Measurements from ENCODE around the gene ITGB3.
A peak's percentile ranks its signal among the peaks of the same experiment; 100 is the strongest.

ITGB3 gene

DNA sequence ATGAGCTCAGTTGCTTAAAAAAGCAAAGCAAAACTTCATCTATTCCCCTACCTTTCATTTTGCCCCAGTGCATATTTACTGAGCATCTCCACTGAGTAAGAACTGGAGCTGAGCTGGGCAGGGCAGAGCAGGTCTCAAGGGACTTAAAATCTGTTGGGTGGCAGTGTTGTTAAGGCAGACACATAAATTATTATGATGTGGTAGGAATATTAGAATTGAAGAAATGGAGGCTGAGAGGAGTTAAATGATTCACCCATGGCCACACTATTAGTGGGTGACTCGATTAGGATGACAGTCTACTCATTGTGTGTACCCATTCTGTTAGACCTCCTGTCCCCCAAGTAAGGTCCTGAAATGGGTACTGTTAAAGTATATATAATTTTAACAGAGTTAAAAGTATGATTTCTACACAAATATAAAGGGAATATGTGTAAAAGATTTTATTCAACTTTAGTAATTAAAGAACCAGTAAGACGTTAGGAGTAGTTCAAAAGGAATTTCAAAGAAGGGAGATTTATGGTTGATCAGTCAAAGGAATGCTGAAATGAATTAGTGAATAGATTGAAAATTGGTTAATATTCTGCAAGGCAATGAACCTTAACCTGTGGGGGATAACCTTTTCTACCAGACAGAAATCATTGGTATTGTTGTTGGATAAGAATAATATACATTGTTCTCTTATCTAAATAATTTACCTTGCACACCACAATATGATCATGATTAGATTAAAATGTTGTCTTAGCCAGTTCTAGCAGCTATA lies 17.5 kb downstream of the ITGB3 start:
- no peak for FAIRE-seq

DNA sequence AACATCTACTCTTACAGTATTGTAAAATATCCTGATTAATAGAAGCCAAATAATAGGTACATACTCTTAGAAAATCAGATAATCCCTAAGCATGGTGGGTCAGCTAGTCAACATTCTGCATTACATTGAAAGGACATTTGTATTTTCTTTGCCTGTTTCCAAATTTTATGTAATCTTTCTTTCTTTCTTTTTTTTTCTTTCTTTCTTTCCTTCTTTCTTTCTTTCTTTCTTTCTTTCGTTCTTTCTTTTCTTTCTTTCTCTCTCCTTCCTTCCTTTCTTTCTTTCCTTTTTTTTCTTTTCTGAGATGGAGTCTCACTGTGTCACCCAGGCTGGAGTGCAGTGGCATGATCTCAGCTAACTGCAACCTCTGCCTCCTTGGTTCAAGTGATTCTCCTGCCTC lies 18.9 kb downstream of the ITGB3 start:
- no peak for FAIRE-seq
- no peak for TF ChIP-seq POLR2A (IDR thresholded peaks at IDR 0.05; ENCODE audit: low read depth, low read length)
- DNase-seq (ENCODE audit: insufficient read length, low spot score), result no peak

More for the DNA sequence above, 17.5 kb downstream of the ITGB3 start:
- no peak for DNase-seq (ENCODE audit: insufficient read length, low spot score)
- TF ChIP-seq POLR2A (IDR thresholded peaks at IDR 0.05; ENCODE audit: low read depth, low read length), result no peak

DNA sequence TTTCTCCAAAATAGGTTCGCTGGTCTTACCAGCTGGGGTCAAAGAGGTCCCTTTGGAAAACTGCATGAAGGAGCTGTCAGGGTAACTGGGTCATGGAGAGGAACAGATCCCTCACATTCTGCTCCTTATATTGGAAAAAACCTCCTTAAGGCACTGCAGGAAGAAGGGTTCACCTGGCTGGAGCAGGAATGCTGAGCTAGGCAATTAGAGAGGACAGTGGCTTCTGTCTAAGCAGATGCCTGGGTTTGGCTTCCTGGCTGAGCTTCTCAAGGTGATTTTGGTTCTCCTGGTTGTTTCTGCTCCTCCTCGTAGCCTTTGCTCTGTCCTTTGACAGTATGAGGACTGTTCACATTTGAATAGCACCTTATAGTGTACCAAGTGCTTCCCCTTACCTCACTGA lies 19.6 kb downstream of the ITGB3 start:
- FAIRE-seq (no peak), DNase-seq (ENCODE audit: insufficient read length, low spot score) (no peak)
- no peak for TF ChIP-seq POLR2A (IDR thresholded peaks at IDR 0.05; ENCODE audit: low read depth, low read length)

DNA sequence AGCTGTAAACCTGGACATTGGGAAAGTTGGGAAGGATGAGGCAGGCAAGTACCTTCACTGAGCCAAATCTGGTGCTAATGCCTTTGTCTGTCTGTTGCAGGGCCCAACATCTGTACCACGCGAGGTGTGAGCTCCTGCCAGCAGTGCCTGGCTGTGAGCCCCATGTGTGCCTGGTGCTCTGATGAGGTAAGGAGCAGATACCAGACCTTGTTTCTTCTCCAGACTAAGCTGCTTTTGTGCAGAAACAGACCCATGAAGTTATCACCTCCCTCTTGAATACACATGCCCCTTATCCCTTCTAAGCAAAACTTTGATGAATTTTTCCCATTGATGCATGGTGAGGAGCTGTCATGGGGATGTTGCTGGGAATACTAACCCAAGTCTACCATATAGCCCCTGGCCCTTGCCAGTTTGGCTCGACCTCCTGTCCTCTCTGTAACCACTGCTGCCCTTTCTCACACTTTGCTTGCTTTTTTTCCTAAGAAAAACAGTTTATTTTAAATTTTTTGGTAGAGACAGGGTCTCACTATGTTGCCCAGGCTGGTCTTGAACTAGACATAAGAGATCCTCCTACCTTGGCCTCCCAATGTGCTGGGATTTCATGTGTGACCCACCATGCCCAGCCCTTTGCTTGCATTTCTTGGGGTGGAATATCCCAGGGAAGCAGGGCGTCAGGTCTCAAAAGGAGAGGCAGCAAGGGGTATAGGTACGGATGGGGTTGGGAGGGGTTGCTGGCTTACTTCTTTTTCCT lies 20.9 kb downstream of the ITGB3 start:
- DNase-seq (ENCODE audit: insufficient read length, low spot score) (no peak), FAIRE-seq (no peak)
- no peak for TF ChIP-seq POLR2A (IDR thresholded peaks at IDR 0.05; ENCODE audit: low read depth, low read length)

DNA sequence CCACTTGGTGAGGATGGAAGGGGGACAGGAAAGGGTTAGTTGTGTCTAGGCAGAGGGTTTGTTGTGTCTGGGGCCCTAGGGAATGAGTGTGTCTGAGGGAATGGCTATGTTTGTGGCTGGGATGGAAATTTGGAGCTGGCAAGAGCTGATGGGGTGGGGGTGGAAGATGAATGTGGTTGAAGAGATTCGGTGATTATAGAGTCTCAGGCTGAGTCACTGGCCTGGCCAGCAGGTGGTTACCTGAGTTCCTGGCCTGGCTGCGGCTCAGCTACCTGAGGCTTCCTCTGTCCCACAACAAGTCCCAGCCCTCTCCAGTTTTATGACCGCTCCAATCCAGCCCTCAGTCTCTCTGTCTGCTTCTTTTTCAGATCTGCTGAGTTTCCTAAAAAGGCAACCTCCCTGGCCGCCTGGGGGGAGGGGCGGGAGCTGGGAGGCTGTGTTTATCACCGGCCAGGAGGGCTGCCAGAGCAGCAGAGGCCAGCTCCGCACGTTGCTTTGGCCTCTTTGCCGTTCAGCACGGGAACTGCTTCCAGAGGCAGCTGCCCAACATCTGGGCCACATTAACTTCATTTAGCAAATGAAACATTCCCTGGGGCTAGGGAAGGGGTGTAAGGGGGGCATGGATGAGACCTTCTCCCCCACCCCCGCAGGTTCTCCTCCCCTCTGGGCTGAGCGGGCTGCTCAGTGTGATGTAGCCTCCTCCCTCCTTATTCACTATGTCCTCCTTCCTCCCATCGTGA lies 21.8 kb downstream of the ITGB3 start:
- no peak for DNase-seq (ENCODE audit: insufficient read length, low spot score)
- no peak for FAIRE-seq
- no peak for TF ChIP-seq POLR2A (IDR thresholded peaks at IDR 0.05; ENCODE audit: low read depth, low read length)

DNA sequence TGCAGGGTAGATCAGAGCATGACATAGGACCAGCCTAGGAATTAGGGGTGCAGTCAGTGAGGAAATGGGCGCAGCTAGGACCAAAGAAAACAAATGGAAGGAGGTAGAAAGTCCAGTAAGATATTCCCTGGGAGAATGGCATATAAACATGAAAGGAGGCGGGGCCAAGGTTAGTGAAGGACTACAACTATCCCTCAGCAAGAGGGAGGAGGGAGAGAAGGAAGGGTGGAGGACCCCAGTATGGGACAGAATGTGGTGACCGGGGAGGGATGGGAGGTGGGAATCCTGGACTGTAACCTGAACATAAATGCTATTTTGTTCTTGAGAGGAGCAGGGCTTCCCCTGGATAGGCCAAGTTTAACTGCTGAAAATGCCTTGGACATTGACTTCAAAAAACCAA lies 22.8 kb downstream of the ITGB3 start:
- DNase-seq (ENCODE audit: insufficient read length, low spot score) (no peak), FAIRE-seq (no peak)

DNA sequence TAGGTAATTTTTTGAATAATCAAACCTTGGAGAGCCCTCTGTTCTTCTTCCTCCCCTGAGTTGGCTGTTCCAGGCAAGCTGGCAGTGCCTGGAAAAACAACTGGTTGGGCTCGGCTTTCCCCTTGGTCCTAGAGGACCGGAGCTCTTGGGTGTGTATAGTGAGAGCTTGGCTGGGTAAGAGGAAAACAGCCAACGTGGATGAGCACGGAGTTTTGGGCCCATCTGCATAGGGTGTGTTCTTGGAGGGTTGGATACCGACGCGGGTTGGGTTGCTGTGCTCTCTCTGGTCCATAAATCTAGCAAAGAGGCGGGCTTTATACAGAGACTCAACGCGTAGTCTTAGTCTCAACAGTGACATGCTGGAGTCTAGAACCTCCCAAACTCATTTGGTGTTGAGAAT lies 23.2 kb downstream of the ITGB3 start:
- no peak for DNase-seq (ENCODE audit: insufficient read length, low spot score)
- no peak for TF ChIP-seq POLR2A (IDR thresholded peaks at IDR 0.05; ENCODE audit: low read depth, low read length)
- FAIRE-seq, result no peak

More for the DNA sequence above, 22.8 kb downstream of the ITGB3 start:
- TF ChIP-seq POLR2A (IDR thresholded peaks at IDR 0.05; ENCODE audit: low read depth, low read length), result no peak

DNA sequence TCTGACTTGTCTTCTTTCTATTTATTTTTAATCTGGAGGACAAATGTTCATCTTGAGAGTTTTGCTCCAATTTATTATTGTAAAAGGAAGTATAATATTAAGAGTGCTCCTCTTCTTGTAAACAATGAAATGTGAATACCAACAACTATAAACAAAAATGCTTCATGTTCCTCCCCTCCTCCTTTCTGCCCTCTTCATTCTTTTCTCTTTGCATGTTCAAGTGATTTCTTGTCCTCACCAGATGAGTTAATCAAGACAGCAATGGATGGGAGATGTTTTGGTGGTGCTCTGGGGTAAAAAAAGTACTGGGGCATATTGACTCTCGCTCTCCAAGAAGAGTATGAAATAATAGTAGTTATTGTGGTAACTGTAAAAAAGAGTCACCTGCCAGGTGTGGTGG lies 24.3 kb downstream of the ITGB3 start:
- DNase-seq (ENCODE audit: insufficient read length, low spot score), result no peak

DNA sequence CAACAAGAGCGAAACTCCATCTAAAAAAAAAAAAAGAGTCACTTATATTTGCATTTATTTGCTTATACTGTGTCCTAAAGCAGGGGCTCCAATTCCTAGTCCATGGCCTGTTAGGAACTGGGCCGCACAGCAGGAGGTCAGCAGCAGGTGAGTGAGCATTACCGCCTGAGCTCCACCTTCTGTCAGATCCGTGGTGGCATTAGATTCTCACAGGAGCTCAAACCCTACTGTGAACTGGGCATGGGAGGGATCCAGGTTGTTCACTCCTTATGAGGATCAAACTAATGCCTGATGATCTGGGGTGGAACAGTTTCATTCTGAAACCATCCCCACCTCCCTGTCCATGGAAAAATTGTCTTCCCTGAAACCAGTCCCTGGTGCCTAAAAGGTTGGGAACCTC lies 24.9 kb downstream of the ITGB3 start:
- no peak for TF ChIP-seq POLR2A (IDR thresholded peaks at IDR 0.05; ENCODE audit: low read depth, low read length)
- FAIRE-seq (no peak), DNase-seq (ENCODE audit: insufficient read length, low spot score) (no peak)

More for the DNA sequence above, 24.3 kb downstream of the ITGB3 start:
- no peak for TF ChIP-seq POLR2A (IDR thresholded peaks at IDR 0.05; ENCODE audit: low read depth, low read length)
- no peak for FAIRE-seq

DNA sequence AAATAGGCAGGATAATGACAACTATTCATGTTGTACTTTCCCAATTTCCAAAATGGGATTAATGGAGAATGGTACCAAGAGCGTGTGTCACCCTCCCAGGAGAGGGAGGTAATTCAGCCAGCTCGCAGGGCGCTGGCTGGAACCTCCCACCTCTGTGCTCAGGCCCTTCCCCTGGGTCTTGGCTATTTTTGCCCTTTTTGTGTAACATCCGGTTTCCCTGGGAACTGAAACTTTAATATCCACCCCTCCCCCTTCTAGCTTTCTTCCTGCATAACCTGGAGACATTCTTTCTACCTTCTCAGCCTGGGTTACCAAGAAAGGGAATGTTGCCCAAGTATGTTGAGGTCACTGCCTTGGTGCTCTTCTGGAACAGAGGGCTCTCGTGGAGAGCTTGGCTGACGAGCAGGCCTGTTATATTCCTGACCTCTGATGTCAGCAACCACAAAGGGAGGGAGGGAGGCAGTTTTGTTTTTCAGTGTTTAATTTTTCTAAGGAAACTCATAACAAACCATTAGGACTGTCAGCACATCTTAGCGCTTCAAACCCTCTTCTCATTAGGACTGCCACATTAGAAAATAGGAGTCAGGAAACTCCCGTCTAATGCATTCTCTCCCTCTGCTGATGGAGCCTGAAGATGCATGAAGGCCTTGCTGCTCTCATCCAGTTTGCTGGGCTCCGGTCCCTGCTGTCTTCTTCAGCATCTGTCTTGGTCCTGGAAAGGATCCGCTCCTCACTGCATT lies 25.6 kb downstream of the ITGB3 start:
- peak; percentile 79 for FAIRE-seq
- no peak for TF ChIP-seq POLR2A (IDR thresholded peaks at IDR 0.05; ENCODE audit: low read depth, low read length)
- DNase-seq (ENCODE audit: insufficient read length, low spot score), result peak; percentile 81

DNA sequence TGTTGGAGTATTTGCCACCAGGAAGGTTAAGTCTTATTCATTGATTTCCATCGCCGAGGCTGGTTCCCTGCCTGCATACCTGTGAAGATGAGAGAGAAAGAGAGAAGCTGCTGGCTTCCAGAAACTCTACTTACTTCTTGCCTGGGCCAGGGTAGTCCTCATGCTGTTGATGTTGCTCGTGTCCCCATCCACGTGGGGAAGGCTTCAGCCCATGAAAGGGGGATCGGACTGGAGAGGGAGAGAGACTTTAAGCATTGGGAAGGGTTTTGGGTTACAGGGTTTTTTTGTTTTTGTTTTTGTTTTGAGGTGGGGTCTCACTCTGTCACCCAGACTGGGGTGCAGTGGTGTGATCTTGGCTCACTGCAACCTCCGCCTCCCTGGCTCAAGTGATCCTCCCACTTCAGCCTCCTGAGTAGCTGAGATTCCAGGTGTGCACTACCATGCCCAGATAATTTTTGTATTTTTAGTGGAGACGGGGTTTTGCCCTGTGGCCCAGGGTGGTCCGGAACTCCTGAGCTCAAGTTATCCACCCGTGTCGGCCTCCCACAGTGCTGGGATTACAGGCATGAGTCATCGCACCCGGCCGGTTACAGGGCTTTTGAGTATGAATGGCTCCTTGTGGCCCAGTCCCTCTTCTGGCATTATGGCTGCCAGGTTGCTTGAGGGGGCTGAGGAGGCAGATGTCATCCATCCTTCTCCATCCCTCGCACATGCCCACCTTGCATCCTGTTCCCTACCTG lies 26.6 kb downstream of the ITGB3 start:
- TF ChIP-seq POLR2A (IDR thresholded peaks at IDR 0.05; ENCODE audit: low read depth, low read length), result no peak
- DNase-seq (ENCODE audit: insufficient read length, low spot score) (peak; percentile 32), FAIRE-seq (no peak)

DNA sequence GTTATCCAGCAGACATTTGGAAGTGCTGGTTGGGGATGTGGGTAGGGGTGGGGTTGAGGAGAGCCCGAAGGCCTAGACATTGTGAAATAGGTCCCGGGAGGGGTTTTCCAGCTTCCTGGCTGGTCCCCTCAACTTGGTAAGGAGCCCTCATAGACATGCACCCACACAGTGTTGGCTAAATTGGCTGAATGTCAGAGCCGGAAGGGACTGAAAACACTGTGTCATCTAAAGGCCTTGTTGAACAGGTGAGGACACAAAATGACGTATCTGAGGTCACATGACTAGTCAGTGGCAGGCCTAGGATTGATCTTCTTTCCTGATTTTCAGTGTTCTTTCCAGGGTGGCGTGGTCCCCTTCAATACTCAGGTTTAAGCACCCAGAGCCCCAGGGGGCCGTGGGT lies 27.6 kb downstream of the ITGB3 start:
- no peak for FAIRE-seq
- DNase-seq (ENCODE audit: insufficient read length, low spot score), result no peak

DNA sequence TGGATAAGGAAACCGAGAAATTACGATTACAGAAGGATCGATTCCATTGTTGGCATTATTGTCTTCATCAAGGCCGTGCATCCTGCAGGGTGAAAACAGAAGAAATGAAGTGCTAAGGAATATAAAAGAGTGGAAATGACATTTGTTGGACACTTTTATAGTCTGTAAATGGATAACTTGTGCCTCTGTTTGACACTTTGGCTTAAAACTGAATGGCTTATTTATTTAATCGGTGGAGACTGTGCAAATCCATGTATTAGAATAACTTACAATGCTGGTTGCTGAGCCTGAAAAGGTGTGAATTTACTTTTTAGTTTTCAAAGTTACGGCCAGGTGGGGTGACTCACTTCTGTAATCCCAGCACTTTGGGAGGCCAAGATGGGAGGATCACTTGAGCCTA lies 31.4 kb downstream of the ITGB3 start:
- no peak for TF ChIP-seq POLR2A (IDR thresholded peaks at IDR 0.05; ENCODE audit: low read depth, low read length)
- DNase-seq (ENCODE audit: insufficient read length, low spot score) (no peak), FAIRE-seq (no peak)

More for the DNA sequence above, 27.6 kb downstream of the ITGB3 start:
- no peak for TF ChIP-seq POLR2A (IDR thresholded peaks at IDR 0.05; ENCODE audit: low read depth, low read length)
